Vagina (tissue), 2 donors: Measurements from ENCODE around the gene SRRM2.

Experiments used
- POLR2A ChIP-seq, 2 donors: fragments of 450-650 bp; IDR thresholded peaks; one replicate each; pipeline ENCODE4 v1.6.1; 2017; ENCODE audit warnings: antibody characterized with exemption in 2 of 2, mild to moderate bottlenecking in 2 of 2, moderate library complexity in 2 of 2
- POLR2AphosphoS5 ChIP-seq, 2 donors: sonication (generic); formaldehyde crosslinking; IDR thresholded peaks; one replicate each; pipeline ENCODE4 v1.9.0; 2017; ENCODE audit warnings: antibody characterized with exemption in 2 of 2, mild to moderate bottlenecking in 2 of 2, low read depth in 1 of 2; ENCODE audit not compliant: insufficient read depth in 1 of 2
- TF ChIP-seq, protein P1 (sequence below), 3 experiments: fragments of 450-650 bp in 2 of 3; fragments of 200-600 bp in 1 of 3; sonication (generic) in 1 of 3; IDR thresholded peaks; one replicate each; pipeline ENCODE4 v1.5.1; 2017 to 2019; ENCODE audit warnings: antibody characterized with exemption in 3 of 3, mild to moderate bottlenecking in 2 of 3, moderate library complexity in 2 of 3

GRCh38 chr16:2751577-2752034, 832 bp upstream of the SRRM2 start:
- TF ChIP-seq POLR2AphosphoS5 (IDR thresholded peaks at IDR 0.05; ENCODE audit: insufficient read depth in 1 of 2, low read depth in 1 of 2) (no peak), POLR2A (IDR thresholded peaks at IDR 0.05) (no peak)
- TF ChIP-seq, protein P1, sequence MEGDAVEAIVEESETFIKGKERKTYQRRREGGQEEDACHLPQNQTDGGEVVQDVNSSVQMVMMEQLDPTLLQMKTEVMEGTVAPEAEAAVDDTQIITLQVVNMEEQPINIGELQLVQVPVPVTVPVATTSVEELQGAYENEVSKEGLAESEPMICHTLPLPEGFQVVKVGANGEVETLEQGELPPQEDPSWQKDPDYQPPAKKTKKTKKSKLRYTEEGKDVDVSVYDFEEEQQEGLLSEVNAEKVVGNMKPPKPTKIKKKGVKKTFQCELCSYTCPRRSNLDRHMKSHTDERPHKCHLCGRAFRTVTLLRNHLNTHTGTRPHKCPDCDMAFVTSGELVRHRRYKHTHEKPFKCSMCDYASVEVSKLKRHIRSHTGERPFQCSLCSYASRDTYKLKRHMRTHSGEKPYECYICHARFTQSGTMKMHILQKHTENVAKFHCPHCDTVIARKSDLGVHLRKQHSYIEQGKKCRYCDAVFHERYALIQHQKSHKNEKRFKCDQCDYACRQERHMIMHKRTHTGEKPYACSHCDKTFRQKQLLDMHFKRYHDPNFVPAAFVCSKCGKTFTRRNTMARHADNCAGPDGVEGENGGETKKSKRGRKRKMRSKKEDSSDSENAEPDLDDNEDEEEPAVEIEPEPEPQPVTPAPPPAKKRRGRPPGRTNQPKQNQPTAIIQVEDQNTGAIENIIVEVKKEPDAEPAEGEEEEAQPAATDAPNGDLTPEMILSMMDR (IDR thresholded peaks at IDR 0.05): no peak
